NB4 (cell line): ENCODE results near the gene PIK3CA.
"Not testable (repeated sequence)": the region's sequence is repeated elsewhere in the genome, so short reads cannot be mapped to it uniquely, and the experiment has no call there.

ENCODE experiments used
- DNase-seq: peaks from one replicate; pipeline ENCODE4 v3.0.0; 2010; ENCODE audit warnings: low read depth
- H3K4me3 ChIP-seq: one replicate; pipeline ENCODE4 v1.5.1; 2011; ENCODE audit warnings: mild to moderate bottlenecking, low read depth, low read length, moderate library complexity
- CTCF ChIP-seq: IDR thresholded peaks from one replicate; pipeline ENCODE4 v1.5.1; 2012; ENCODE audit warnings: low read depth, low read length
- MAX ChIP-seq: IDR thresholded peaks from 2 replicates; pipeline ENCODE4 v1.6.1; 2011; ENCODE audit warnings: low read depth, low read length
- MYC ChIP-seq: IDR thresholded peaks from 2 replicates; pipeline ENCODE4 v1.6.1; 2011; ENCODE audit warnings: low read depth, low read length
- POLR2A ChIP-seq: IDR thresholded peaks from 2 replicates; pipeline ENCODE4 v1.6.1; 2011; ENCODE audit warnings: mild to moderate bottlenecking; ENCODE audit not compliant: insufficient read length; ENCODE audit errors: extremely low read depth

Gene PIK3CA

GRCh38 chr3:179108086-179108485 is 40.1 kb upstream of the PIK3CA start:
- no peak overlapping the region for H3K4me3 ChIP-seq
- TF ChIP-seq MYC (no peak), MAX (no peak), CTCF (no peak), POLR2A (no peak)
- no peak for DNase-seq

- no peak for DNase-seq
- TF ChIP-seq MAX, result no peak
- no peak for TF ChIP-seq CTCF
- no peak for TF ChIP-seq POLR2A
- H3K4me3 ChIP-seq, result no peak overlapping the region
These were observed 34.3 kb upstream of the PIK3CA start for GRCh38 chr3:179113903-179114302.

GRCh38 chr3:179115444-179115843 is 32.7 kb upstream of the PIK3CA start:
- not testable (repeated sequence) for DNase-seq, H3K4me3 ChIP-seq

- TF ChIP-seq MYC (no peak), MAX (no peak), CTCF (no peak), POLR2A (no peak)
- no peak for DNase-seq
- H3K4me3 ChIP-seq, result no peak overlapping the region
These were observed 31.3 kb upstream of the PIK3CA start for GRCh38 chr3:179116816-179117215.

- not testable (repeated sequence) for DNase-seq
These were observed 15.8 kb upstream of the PIK3CA start for GRCh38 chr3:179132191-179132890.

GRCh38 chr3:179133575-179133974 is 14.6 kb upstream of the PIK3CA start:
- no peak for TF ChIP-seq CTCF
- TF ChIP-seq MAX, result no peak
- no peak for TF ChIP-seq POLR2A
- no peak for TF ChIP-seq MYC
- peak; percentile 33 for DNase-seq
- H3K4me3 ChIP-seq, result no peak overlapping the region

More at GRCh38 chr3:179132191-179132890, 15.8 kb upstream of the PIK3CA start:
- H3K4me3 ChIP-seq, result not testable (repeated sequence)

GRCh38 chr3:179136195-179136594 is 12.0 kb upstream of the PIK3CA start:
- TF ChIP-seq MYC (no peak), CTCF (no peak), MAX (no peak), POLR2A (no peak)
- H3K4me3 ChIP-seq, result no peak overlapping the region
- no peak for DNase-seq
